PFSK-1 (cell line): ENCODE results near the gene CHST11.

ENCODE experiments used
- FOXP2 ChIP-seq: optimal IDR thresholded peaks from 2 replicates; pipeline ENCODE3; 2011; ENCODE audit warnings: borderline replicate concordance, control low read depth, inconsistent platforms; ENCODE audit not compliant: insufficient read depth; ENCODE audit errors: extremely low read length, extremely low read depth
- POLR2AphosphoS5 ChIP-seq: IDR thresholded peaks from 2 replicates; pipeline ENCODE4 v1.6.1; 2012; ENCODE audit warnings: low read depth, mild to moderate bottlenecking, control low read depth, low read length, moderate library complexity
- SIN3A ChIP-seq: IDR thresholded peaks from 2 replicates; pipeline ENCODE4 v1.6.1; 2012; ENCODE audit warnings: mild to moderate bottlenecking, low read length, moderate library complexity, borderline replicate concordance; ENCODE audit not compliant: insufficient read depth
- TAF1 ChIP-seq: IDR thresholded peaks from 2 replicates; pipeline ENCODE4 v1.6.1; 2012; ENCODE audit warnings: low read length, control low read depth, borderline replicate concordance; ENCODE audit not compliant: insufficient read depth
- TF ChIP-seq, protein P1 (sequence below), 2 experiments: IDR thresholded peaks; 2 replicates each; pipeline versions ENCODE4 v1.6.1 to v1.8.0; 2011 to 2012; ENCODE audit warnings: low read depth in 2 of 2, low read length in 2 of 2, control low read depth in 1 of 2, inconsistent platforms in 1 of 2, mild to moderate bottlenecking in 1 of 2, moderate library complexity in 1 of 2; ENCODE audit not compliant: insufficient read depth in 1 of 2

The CHST11 gene

DNA sequence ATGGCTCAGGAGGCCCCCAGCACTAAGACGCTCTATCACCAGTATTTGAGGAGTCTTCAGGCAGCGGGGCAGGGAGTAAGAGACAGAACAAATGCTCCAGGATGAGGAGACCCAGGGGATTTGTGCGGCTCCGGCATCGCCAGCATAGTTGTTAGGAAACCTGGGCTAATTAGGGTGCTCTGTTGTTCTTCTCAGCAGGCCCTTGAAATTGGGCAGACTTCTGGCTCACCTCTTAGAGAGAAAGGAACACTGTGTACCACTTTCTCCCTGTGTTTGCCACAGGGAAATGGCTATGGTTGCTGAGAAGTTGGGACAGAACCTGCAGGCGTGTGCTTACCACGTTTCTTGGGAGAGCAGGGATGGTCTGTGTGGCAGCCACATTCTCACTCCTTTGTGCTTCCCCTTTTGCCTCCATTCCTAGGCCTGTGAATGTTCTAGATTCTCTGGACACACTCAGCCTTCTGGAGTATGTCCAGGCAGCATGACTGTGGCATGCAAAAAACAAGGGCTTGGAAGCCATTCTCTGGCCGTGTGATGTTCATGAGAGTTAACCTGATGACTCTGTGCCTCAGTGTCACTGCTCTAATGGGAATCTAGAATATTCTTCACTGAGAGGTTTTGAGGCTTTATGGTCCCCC is 109.0 kb downstream of the CHST11 start:
- TF ChIP-seq FOXP2 (no peak), POLR2AphosphoS5 (no peak), TAF1 (no peak), SIN3A (no peak)
- TF ChIP-seq, protein P1, sequence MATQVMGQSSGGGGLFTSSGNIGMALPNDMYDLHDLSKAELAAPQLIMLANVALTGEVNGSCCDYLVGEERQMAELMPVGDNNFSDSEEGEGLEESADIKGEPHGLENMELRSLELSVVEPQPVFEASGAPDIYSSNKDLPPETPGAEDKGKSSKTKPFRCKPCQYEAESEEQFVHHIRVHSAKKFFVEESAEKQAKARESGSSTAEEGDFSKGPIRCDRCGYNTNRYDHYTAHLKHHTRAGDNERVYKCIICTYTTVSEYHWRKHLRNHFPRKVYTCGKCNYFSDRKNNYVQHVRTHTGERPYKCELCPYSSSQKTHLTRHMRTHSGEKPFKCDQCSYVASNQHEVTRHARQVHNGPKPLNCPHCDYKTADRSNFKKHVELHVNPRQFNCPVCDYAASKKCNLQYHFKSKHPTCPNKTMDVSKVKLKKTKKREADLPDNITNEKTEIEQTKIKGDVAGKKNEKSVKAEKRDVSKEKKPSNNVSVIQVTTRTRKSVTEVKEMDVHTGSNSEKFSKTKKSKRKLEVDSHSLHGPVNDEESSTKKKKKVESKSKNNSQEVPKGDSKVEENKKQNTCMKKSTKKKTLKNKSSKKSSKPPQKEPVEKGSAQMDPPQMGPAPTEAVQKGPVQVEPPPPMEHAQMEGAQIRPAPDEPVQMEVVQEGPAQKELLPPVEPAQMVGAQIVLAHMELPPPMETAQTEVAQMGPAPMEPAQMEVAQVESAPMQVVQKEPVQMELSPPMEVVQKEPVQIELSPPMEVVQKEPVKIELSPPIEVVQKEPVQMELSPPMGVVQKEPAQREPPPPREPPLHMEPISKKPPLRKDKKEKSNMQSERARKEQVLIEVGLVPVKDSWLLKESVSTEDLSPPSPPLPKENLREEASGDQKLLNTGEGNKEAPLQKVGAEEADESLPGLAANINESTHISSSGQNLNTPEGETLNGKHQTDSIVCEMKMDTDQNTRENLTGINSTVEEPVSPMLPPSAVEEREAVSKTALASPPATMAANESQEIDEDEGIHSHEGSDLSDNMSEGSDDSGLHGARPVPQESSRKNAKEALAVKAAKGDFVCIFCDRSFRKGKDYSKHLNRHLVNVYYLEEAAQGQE (IDR thresholded peaks at IDR 0.05; ENCODE audit: insufficient read depth in 1 of 2, low read depth in 2 of 2, low read length in 2 of 2) = no peak

DNA sequence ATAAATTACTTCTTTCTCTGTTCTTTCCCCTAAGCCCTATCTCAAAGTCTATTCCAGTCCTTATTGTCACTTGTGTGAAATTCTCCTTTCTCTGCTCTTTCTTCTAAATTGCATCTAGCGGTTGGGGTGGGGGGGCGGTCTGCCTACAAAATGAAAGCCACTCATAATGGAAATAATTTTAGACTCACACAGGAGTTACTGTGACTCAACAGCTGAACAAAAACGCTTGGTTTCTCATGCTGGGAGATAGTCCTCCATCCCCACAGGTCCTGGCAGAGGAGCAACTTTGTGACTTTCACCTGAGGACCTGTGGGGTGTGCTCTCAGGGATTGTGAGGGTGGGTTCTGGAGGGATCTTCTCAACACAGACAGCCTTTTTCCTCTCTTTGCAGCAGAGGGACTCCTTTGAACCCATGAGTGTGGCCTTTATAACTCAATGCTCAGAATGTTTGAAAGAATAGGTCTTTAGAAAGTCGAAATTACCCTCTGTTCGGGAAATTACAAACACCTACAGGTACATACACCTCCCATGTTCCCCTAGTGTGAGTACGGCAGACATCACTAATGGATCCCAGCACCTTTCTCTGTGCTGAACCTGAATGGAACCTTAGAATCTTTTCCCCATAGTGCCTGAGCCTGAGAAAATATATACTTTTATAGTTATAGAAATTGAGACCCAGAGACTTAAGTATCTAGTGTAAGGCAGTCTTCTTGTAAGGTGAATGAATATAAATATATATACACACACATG is 109.7 kb downstream of the CHST11 start:
- TF ChIP-seq, protein P1 (IDR thresholded peaks at IDR 0.05; ENCODE audit: insufficient read depth in 1 of 2, low read depth in 2 of 2, low read length in 2 of 2) = no peak
- TF ChIP-seq FOXP2 = no peak
- no peak for TF ChIP-seq TAF1
- no peak for TF ChIP-seq SIN3A
- no peak for TF ChIP-seq POLR2AphosphoS5

DNA sequence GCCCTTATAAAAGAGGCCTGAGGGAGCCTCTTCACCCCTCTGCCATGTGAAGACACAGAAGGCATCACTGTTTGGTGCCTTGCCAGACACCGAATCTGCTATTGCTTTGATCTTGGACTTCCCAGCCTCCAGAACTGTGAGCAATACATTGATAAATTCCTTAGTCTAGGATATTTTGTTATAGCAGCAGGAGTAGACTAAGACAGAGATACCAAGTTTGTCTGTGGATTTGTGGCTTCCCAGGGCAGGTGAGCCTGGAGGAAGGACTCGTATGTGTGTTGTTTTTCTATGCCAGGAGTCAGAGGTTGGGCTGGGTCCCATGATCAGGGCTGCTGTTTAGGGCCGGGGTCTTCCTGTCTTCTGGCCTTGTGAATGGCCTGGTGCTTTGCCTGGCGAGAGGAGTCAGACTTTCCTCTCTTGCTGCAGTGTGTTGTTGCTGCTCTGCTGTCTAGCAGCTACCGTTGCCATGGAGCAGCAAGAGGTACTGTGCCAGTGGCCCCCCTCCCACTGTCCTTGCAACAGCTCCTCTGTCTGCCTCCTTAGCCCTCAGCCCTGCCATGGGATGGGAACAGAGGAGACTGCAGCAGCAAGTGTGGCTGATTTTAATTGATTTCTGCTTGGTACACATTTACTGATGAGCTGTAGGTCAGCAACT is 111.2 kb downstream of the CHST11 start:
- TF ChIP-seq POLR2AphosphoS5 (no peak), TAF1 (no peak), FOXP2 (no peak), SIN3A (no peak)
- TF ChIP-seq, protein P1 (IDR thresholded peaks at IDR 0.05; ENCODE audit: insufficient read depth in 1 of 2, low read depth in 2 of 2, low read length in 2 of 2) = no peak

DNA sequence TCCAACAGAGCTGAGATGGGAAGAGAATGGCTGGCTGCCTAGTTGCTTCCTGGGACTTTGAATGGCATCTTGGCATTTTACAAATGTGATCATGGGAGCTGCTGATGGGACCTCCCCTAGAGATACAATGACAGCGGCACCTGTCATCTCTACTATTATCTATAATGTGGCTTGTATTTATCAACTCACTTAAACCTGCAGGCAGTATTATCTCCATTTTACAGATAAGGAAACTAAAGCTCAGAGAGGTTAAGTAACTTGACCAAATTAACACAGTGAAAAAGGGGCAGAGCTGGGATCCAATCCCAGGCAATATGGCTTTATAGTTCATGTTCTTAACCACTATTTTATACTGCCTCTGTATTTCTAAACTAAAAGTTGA is 111.7 kb downstream of the CHST11 start:
- TF ChIP-seq TAF1 (no peak), FOXP2 (no peak), POLR2AphosphoS5 (no peak), SIN3A (no peak)
- TF ChIP-seq, protein P1 (IDR thresholded peaks at IDR 0.05; ENCODE audit: insufficient read depth in 1 of 2, low read depth in 2 of 2, low read length in 2 of 2) = no peak
